Psoas muscle (tissue), 8 donors: ENCODE results near the gene HACD1. TPM values are rescaled to one million over a fixed set of nuclear protein-coding genes. Genes with fewer than 3 reads are reported as not detected.
"Not testable (repeated sequence)": the region's sequence is repeated elsewhere in the genome, so short reads cannot be mapped to it uniquely, and the experiment has no call there.

Experiments used
- ATAC-seq, 4 donors: fragments of 200-7000 bp; cut with Tn5 transposase; one replicate each; pipeline ENCODE4 v1.9.1; 2020; ENCODE audit warnings: moderate library complexity in 3 of 4, mild to moderate bottlenecking in 2 of 4
- DNase-seq, 2 donors: peaks; one replicate each; pipeline ENCODE4 v3.0.0-alpha.2; 2020
- H3K27ac ChIP-seq: fragments of 200-600 bp; one replicate; pipeline ENCODE4 v1.8.0; 2022
- H3K27me3 ChIP-seq, 3 donors: fragments of 200-600 bp in 1 of 3; one replicate each; pipeline versions ENCODE4 v1.6.1 to v1.8.0; 2013 to 2022; ENCODE audit warnings: low read length in 2 of 3, mild to moderate bottlenecking in 2 of 3, moderate library complexity in 1 of 3; ENCODE audit not compliant: insufficient read depth in 3 of 3
- H3K36me3 ChIP-seq, 2 donors: fragments of 200-600 bp in 1 of 2; one replicate each; pipeline versions ENCODE4 v1.6.1 to v1.8.0; 2013 to 2022; ENCODE audit warnings: low read depth in 1 of 2, mild to moderate bottlenecking in 1 of 2, moderate library complexity in 1 of 2; ENCODE audit not compliant: insufficient read depth in 1 of 2
- H3K4me1 ChIP-seq: fragments of 200-600 bp; one replicate; pipeline ENCODE4 v1.8.0; 2022
- H3K4me3 ChIP-seq: fragments of 200-600 bp; one replicate; pipeline ENCODE4 v1.8.0; 2022; ENCODE audit warnings: mild to moderate bottlenecking
- H3K9me3 ChIP-seq: fragments of 200-600 bp; one replicate; pipeline ENCODE4 v1.8.0; 2022
- CTCF ChIP-seq: fragments of 200-600 bp; IDR thresholded peaks from one replicate; pipeline ENCODE4 v1.8.0; 2022; ENCODE audit warnings: antibody characterized with exemption
- WGBS, 3 donors: extraction: QIAGEN DNeasy Blood & Tissue Kit; methylation state at CpG; one replicate each; pipeline versions ENCODE4 v1.1.6 to v1.1.7; 2013; 5-methylcytosine and 5-hydroxymethylcytosine counted together
- intact Hi-C, 2 donors: fragments of 100-400 bp; cut with DNase I; formaldehyde crosslinking; loops; one replicate each; pipeline versions ENCODE4 v1.11.0 to v1.14.2; 2022
- polyA plus RNA-seq, 3 donors: library from polyadenylated mRNA; stranded (reverse); fragments of 200-250 nt; gene quantifications; one replicate each; pipeline ENCODE4 v1.2.3, GENCODE V29; 2013
- total RNA-seq, 4 donors: library from RNA; stranded (reverse); fragmentation: NEBNext Ultra II Directional in 2 of 4; extraction: Animal tissue kit (Norgen Biotek cat#: 25700) in 2 of 4; gene quantifications; one replicate each; pipeline versions ENCODE4 v1.2.1 to v1.2.4, GENCODE V29; 2021 to 2023
- donor health status: healthy with polysubstance abuse.
- donor health status: DM: no; HTN: no; CAD: no; lungs with moderate emphysema.
- donor health status: Bipolar disorder and iron deficiency.
- donor health status: healthy.
- donor health status: DM: yes; HTN: yes; CAD: no.
- donor health status: DM: no; HTN: no; CAD: no.
- donor health status: DM: no; HTN: no; CAD: no.
- donor health status: DM: yes; HTN: yes; CAD: no.

Gene HACD1
- total and polyA plus RNA-seq, 7 donors: 23.4 to 61.8 (median 35.7) TPM

- H3K36me3 ChIP-seq: no peaks in the 10 kb centered on the region
- H3K4me1 ChIP-seq: no peaks in the 10 kb centered on the region
- no peak for DNase-seq
- no peak for ATAC-seq
- H3K27ac ChIP-seq: no peak overlapping the region
- H3K9me3 ChIP-seq: no peaks in the 10 kb centered on the region
- H3K4me3 ChIP-seq: no peak overlapping the region
- 91 to 96% (median 95%) methylated on average over 5 of the region's 5 CpGs for WGBS, 3 donors
- no peak for TF ChIP-seq CTCF
- no peaks in the 10 kb centered on the region for H3K27me3 ChIP-seq
- intact Hi-C loops: no loop called here
Observed at GRCh38 chr10:17637869-17638268, 20.7 kb upstream of the HACD1 start.

- no peak for ATAC-seq
- H3K4me1 ChIP-seq: no peaks in the 10 kb centered on the region
- intact Hi-C loops: no loop called here
- H3K9me3 ChIP-seq: no peaks in the 10 kb centered on the region
- DNase-seq: no peak
- no peaks in the 10 kb centered on the region for H3K36me3 ChIP-seq
- no peak overlapping the region for H3K4me3 ChIP-seq
- WGBS, 3 donors: 79 to 87% (median 80%) methylated on average over 1 of the region's 1 CpG
- no peaks in the 10 kb centered on the region for H3K27me3 ChIP-seq
- no peak overlapping the region for H3K27ac ChIP-seq
- no peak for TF ChIP-seq CTCF
Observed at GRCh38 chr10:17633353-17633752, 16.2 kb upstream of the HACD1 start.

- WGBS, 3 donors: 86 to 87% (median 86%) methylated on average over 8 of the region's 8 CpGs
- H3K27ac ChIP-seq, intact Hi-C loops: not testable (repeated sequence)
Observed at GRCh38 chr10:17632590-17632989, 15.4 kb upstream of the HACD1 start.

DNA sequence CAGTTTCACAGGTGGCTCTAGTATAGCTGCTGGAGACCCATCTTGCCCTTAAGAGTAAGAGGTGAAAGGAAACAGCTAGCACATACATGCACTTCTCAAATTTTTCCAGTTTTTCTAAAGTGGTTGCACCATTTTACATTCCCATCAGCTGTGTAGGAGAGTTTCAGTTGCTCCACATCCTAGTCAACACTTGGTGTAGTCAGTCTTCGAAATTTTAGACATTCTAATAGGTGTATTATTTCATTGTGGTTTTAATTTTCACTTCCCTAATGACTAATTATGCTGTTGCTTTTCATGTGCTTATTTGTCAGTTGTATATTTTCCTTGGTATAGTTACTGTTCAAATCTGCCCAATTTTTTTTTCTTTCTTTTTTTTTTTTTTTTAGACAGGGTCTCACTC is 9.5 kb upstream of the HACD1 start:
- no peak overlapping the region for H3K4me3 ChIP-seq
- DNase-seq (no peak), ATAC-seq (no peak)
- H3K4me1 ChIP-seq: no peaks in the 10 kb centered on the region
- H3K27ac ChIP-seq: no peak overlapping the region
- H3K27me3 ChIP-seq: peaks cover 0 to 2% (median 0%) of the 10 kb centered on the region in 3 donors
- intact Hi-C loops: no loop called here
- no peaks in the 10 kb centered on the region for H3K9me3 ChIP-seq
- no peaks in the 10 kb centered on the region for H3K36me3 ChIP-seq
- no peak for TF ChIP-seq CTCF
- 57 to 69% (median 64%) methylated on average over 1 of the region's 1 CpG for WGBS, 3 donors

More at GRCh38 chr10:17632590-17632989, 15.4 kb upstream of the HACD1 start:
- not testable (repeated sequence) for DNase-seq, H3K9me3 ChIP-seq, ATAC-seq, H3K4me1 ChIP-seq, H3K4me3 ChIP-seq, H3K27me3 ChIP-seq, H3K36me3 ChIP-seq

- H3K36me3 ChIP-seq: no peaks in the 10 kb centered on the region
- H3K27me3 ChIP-seq: peaks cover 0 to 2% (median 0%) of the 10 kb centered on the region in 3 donors
- no peak for TF ChIP-seq CTCF
- DNase-seq (no peak), ATAC-seq (peak in 1 of 4 donors; percentile 54)
- no peaks in the 10 kb centered on the region for H3K9me3 ChIP-seq
- H3K4me3 ChIP-seq: no peak overlapping the region
- intact Hi-C loops: no loop called here
- H3K27ac ChIP-seq: no peak overlapping the region
- H3K4me1 ChIP-seq: no peaks in the 10 kb centered on the region
- WGBS, 3 donors: 31 to 65% (median 33%) methylated on average over 3 of the region's 3 CpGs
Observed at GRCh38 chr10:17624996-17625395, 7.8 kb upstream of the HACD1 start.
